MG63 (cell line): Measurements from ENCODE around the gene PLCD1. TPM values are rescaled to one million over a fixed set of nuclear protein-coding genes. Genes with fewer than 3 reads are reported as not detected.
A peak's percentile ranks its signal among the peaks of the same experiment; 100 is the strongest.
"Not testable (repeated sequence)": the region's sequence is repeated elsewhere in the genome, so short reads cannot be mapped to it uniquely, and the experiment has no call there.

Source experiments
- DNase-seq: peaks from one replicate; pipeline ENCODE4 v3.0.0-alpha.2; 2020
- H3K27me3 ChIP-seq: fragments of 250-450 bp; sonication (Bioruptor Pico); 2 replicates; pipeline ENCODE4 v1.5.1; 2020; ENCODE audit warnings: mild to moderate bottlenecking, moderate library complexity
- H3K36me3 ChIP-seq: fragments of 250-450 bp; sonication (Bioruptor Pico); 2 replicates; pipeline ENCODE4 v1.5.1; 2020; ENCODE audit warnings: mild to moderate bottlenecking, moderate library complexity
- H3K4me3 ChIP-seq: fragments of 250-450 bp; sonication (Bioruptor Pico); 2 replicates; pipeline ENCODE4 v1.5.1; 2020; ENCODE audit warnings: mild to moderate bottlenecking, moderate library complexity
- H3K9me3 ChIP-seq: fragments of 250-450 bp; sonication (Bioruptor Pico); 2 replicates; pipeline ENCODE4 v1.5.1; 2020; ENCODE audit warnings: mild to moderate bottlenecking, moderate library complexity
- total RNA-seq: library from RNA; depleted of rRNA; stranded (reverse); fragments of >200 nt; shearing (Covaris generic); gene quantifications from 2 replicates; pipeline ENCODE4 v1.2.3, GENCODE V29; 2014; ENCODE audit warnings: low replicate concordance

The PLCD1 gene
- total RNA-seq, 1 experiment from 2014 or later, result 0.13 TPM

- H3K4me3 ChIP-seq, result no peak overlapping the region
- H3K27me3 ChIP-seq, result no peaks in the 10 kb centered on the region
- DNase-seq, result no peak
- H3K9me3 ChIP-seq, result no peaks in the 10 kb centered on the region
- H3K36me3 ChIP-seq, result no peaks in the 10 kb centered on the region
Observed at GRCh38 chr3:38040401-38040800, 11.0 kb upstream of the PLCD1 start.

- H3K4me3 ChIP-seq, result no peak overlapping the region
- H3K9me3 ChIP-seq, result no peaks in the 10 kb centered on the region
- no peaks in the 10 kb centered on the region for H3K36me3 ChIP-seq
- peak; percentile 31 for DNase-seq
- H3K27me3 ChIP-seq, result no peaks in the 10 kb centered on the region
Observed at GRCh38 chr3:38039899-38040261, 10.4 kb upstream of the PLCD1 start.

- no peak for DNase-seq
- no peaks in the 10 kb centered on the region for H3K36me3 ChIP-seq
- H3K4me3 ChIP-seq, result no peak within 1 kb of the TSS
- H3K9me3 ChIP-seq, result no peaks in the 10 kb centered on the region
- no peaks in the 10 kb centered on the region for H3K27me3 ChIP-seq
Observed at GRCh38 chr3:38039101-38039898, 9.9 kb upstream of the PLCD1 start, which contains the start of gene DLEC1. TSS of gene DLEC1 (plus strand) at chr3:38039208. CDS start at chr3:38039226, 18 bp downstream.

- Histone ChIP-seq H3K4me3 (no peak overlapping the region), H3K9me3 (no peaks in the 10 kb centered on the region), H3K36me3 (no peaks in the 10 kb centered on the region), H3K27me3 (no peaks in the 10 kb centered on the region)
- no peak for DNase-seq
Observed at GRCh38 chr3:38038447-38038911, 9.0 kb upstream of the PLCD1 start.

GRCh38 chr3:38036906-38037305 is 7.5 kb upstream of the PLCD1 start:
- DNase-seq, result no peak

GRCh38 chr3:38036286-38036685 is 6.8 kb upstream of the PLCD1 start:
- Histone ChIP-seq H3K9me3 (no peaks in the 10 kb centered on the region), H3K36me3 (no peaks in the 10 kb centered on the region), H3K4me3 (no peak overlapping the region), H3K27me3 (no peaks in the 10 kb centered on the region)
- DNase-seq, result no peak

More at GRCh38 chr3:38036906-38037305, 7.5 kb upstream of the PLCD1 start:
- Histone ChIP-seq H3K9me3 (no peaks in the 10 kb centered on the region), H3K36me3 (no peaks in the 10 kb centered on the region), H3K4me3 (no peak overlapping the region), H3K27me3 (no peaks in the 10 kb centered on the region)

- not testable (repeated sequence) for H3K4me3 ChIP-seq, H3K27me3 ChIP-seq, H3K36me3 ChIP-seq, H3K9me3 ChIP-seq, DNase-seq
Observed at GRCh38 chr3:38034335-38034734, 4.9 kb upstream of the PLCD1 start.

- not testable (repeated sequence) for H3K36me3 ChIP-seq, H3K27me3 ChIP-seq, H3K4me3 ChIP-seq, DNase-seq, H3K9me3 ChIP-seq
Observed at GRCh38 chr3:38033586-38033985, 4.1 kb upstream of the PLCD1 start.

GRCh38 chr3:38032328-38032865 is 3.0 kb upstream of the PLCD1 start:
- Histone ChIP-seq H3K36me3 (no peaks in the 10 kb centered on the region), H3K27me3 (no peaks in the 10 kb centered on the region), H3K4me3 (no peak overlapping the region), H3K9me3 (no peaks in the 10 kb centered on the region)
- no peak for DNase-seq

GRCh38 chr3:38031022-38031994 is 1.9 kb upstream of the PLCD1 start:
- Histone ChIP-seq H3K4me3 (no peak overlapping the region), H3K9me3 (no peaks in the 10 kb centered on the region)
- peak; percentile 96 for DNase-seq

GRCh38 chr3:38030126-38031021 is 932 bp upstream of the PLCD1 start:
- no peak overlapping the region for H3K4me3 ChIP-seq
- no peaks in the 10 kb centered on the region for H3K36me3 ChIP-seq
- DNase-seq, result no peak
- H3K27me3 ChIP-seq, result no peaks in the 10 kb centered on the region
- no peaks in the 10 kb centered on the region for H3K9me3 ChIP-seq

More at GRCh38 chr3:38031022-38031994, 1.9 kb upstream of the PLCD1 start:
- H3K36me3 ChIP-seq, result no peaks in the 10 kb centered on the region
- H3K27me3 ChIP-seq, result no peaks in the 10 kb centered on the region

GRCh38 chr3:38028621-38029361 is 651 bp downstream of the PLCD1 start:
- H3K4me3 ChIP-seq, result no peak overlapping the region
- DNase-seq, result no peak
- no peaks in the 10 kb centered on the region for H3K36me3 ChIP-seq
- H3K27me3 ChIP-seq, result no peaks in the 10 kb centered on the region
- no peaks in the 10 kb centered on the region for H3K9me3 ChIP-seq

GRCh38 chr3:38027466-38028465 is 1.7 kb downstream of the PLCD1 start:
- no peak for DNase-seq
- H3K9me3 ChIP-seq, result no peaks in the 10 kb centered on the region
- H3K36me3 ChIP-seq, result no peaks in the 10 kb centered on the region
- H3K4me3 ChIP-seq, result no peak overlapping the region
- no peaks in the 10 kb centered on the region for H3K27me3 ChIP-seq

- no peak overlapping the region for H3K4me3 ChIP-seq
- no peaks in the 10 kb centered on the region for H3K27me3 ChIP-seq
- no peak for DNase-seq
- H3K36me3 ChIP-seq, result no peaks in the 10 kb centered on the region
- H3K9me3 ChIP-seq, result no peaks in the 10 kb centered on the region
Observed at GRCh38 chr3:38026856-38027255, 2.6 kb downstream of the PLCD1 start.
